ENCODE measurements around the gene TFF3.

The TFF3 gene

DNA sequence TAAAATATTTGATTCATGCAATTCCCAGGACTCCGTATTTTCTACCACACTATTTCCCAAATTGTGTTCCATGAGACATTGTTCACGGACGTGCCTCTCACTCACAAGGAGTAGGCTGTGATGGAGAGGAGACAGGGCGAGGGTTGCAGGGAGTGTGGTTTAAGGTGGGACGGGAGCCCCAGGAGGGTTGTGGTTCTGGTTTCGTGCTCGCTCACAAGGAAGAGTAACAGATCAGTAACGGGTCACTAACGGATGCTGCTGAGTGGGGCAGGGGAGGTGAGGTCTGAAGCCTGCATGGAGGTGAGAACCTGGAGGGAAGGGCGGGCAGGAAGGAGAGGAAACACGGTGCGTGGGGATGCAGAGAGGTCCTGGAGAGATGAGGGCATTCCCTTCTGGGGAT is 28.8 kb downstream of the TFF3 start:
- no peak for DNase-seq

DNA sequence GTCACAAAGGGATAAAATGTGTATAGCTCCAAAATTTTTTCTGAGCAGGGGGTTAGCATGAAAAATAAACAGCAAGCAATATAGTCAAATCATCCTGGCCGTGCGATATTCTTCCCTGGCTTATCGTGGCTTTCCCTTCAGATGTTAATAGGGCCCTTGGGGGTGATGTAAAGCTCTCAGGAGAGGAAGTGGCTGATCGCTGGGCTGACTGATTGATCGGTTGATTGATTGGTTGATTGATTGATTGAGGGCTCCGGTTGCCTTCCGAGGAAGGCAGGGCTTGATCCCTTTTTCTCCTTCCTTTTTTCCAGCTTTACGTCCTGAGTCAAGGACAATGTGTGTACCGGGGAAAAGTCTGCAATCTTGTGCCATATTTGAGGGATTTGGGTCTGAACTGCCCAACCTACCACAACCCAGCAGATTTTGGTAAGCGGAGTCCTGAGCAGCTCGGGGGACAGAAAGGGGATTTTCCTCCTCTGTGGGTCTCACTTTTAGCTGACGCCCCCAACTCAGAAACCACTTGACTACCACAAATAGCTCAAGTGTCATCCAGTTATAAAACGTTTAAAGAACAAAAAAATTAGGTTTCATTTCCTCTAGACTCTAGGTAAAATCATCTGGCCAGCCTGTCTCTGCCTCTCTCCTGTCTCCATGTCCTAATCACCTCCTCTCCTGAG is 29.5 kb downstream of the TFF3 start:
- no peak for DNase-seq

DNA sequence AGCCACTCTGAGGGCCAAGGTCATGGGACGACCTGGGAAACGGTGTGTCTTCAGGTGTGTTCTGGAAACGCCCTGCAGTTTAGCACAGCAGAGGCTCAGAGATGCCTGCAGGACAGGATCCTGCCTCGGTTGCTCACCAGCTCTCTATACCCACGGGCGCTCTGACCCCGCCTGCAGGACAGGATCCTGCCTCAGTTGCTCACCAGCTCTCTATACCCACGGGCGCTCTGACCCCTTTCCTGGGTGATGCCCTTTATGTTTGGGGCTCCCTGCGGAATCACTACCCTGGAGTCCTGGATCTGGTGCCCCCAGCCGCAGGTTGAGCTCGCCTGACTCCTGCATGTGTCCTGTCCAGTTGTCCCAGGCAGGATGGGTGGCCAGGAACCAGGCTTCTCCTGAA is 32.5 kb downstream of the TFF3 start:
- no peak for DNase-seq

DNA sequence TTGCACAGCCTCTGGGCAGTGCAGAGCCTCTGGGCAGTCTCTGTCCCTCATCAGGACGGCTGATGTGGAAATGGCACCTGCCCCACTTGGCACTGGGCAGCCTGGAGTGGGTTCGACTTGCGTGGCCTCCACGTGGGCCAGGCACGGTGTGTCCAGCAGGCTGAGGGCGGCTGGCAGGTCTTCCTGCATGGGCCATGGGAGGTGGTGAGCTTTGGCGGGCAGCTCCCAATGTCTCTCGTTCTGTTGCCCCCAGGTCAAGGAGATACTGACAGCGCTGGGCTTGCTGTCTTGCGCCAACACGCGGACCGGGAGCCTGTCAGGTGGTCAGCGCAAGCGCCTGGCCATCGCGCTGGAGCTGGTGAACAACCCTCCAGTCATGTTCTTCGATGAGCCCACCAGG is 33.2 kb downstream of the TFF3 start:
- DNase-seq = no peak

DNA sequence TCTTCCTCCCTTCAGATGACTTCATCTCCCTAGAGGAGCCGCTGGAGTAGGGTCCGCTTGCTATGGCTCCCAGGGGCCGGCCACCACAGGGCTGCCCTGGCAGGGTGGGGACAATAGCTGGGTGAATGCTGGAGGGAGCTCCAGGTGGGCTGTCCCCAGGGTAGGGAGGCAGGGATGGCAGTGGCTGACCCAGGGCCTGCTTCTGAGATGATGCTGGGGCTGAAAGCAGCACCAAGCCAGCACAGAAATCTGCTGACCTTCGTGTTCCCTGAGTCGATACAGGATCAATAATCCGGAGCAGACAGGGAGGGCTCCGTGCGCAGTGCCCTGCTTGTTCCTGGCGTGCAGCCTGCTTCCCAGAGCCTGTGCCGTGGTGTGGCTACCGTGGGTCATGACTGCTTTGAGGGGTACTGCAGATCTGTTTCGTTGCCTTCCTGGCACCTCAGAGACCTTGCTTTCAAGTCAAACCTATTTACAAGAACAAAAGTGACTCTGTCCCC is 34.0 kb downstream of the TFF3 start:
- DNase-seq = no peak

DNA sequence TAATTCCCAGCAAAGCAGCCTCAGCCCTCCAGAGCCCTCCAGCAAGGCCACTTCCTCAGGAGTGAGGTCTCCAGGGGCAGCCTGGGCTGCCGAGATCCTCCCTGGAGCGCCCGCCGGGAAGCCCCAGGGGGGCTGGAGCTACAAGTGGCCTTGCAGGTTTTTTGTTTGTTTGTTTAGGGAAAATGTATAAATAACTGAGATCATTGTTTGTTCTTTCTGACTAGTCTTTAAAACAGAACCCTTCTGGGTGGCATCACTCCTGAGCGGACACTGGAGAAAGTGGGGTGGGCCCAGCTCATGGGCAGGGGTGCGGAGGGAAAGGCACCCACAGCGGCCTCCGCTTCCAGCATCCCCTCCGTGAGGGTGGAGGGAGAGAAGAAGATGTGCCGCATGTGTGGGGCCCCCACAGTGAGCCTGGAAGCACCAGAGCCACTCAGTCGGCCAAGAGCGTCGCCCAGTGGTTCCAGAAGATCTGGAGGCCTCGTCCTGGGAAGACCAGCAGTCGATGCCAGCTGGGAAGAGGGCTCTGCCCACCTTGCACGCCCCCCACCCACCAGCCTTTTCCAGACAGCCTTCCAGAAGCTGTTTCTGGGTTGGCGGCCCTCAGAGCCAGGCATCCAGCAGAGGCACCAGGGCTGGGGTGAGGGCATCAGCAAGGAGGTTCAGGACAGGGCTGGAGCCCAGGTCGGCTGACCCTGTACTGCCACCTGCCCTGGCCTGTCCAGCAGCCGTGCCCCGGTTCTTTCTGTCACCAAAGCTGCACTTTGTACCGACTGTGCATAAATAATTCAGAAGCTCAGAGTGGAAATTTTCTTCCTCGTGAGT is 34.6 kb downstream of the TFF3 start:
- no peak for DNase-seq

DNA sequence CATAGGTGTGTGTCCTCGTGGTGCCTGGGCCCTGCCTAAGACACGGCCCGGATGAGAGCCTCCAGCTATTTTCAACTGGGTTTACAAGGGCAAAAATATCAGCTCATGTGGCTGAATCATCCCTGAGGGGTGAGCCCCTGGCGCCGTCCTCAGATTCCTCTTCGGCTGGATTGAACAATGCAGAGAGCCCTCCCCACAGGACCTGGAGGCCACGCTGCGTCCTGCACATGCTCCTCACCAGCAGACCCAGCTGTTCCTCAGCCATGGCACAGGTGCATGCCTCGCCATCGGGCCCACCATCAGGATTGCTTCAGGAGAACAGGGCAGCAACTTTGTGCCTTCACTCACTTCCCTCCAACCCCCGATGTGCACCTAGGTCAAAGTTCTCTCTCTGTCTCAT is 35.3 kb downstream of the TFF3 start:
- DNase-seq = no peak

DNA sequence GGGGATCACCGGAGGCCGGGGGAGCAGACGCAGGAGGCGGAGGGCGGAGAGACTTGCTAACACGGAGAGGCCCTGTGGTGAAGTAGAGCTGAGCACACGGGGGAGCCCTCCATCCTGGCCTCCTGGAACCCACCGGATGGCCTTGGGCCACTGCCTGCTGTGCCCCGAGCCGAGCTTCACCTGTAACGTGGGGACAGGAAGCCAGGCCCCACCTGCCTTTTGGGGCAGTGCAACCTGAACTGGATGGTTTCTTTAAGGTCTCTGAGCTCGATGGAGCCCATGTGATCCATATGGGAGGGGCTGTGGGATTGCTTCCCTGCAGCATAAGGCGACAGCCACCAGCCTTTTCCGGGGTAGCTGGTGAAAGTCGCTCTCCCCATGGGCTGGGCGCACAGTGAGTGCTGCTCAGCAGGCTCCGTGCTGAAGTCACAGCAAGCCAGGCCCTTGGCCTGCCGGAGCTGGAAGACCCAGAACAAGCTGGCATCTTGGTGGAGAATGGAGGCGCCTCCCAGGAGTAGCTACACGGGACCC is 35.8 kb downstream of the TFF3 start:
- DNase-seq = no peak

DNA sequence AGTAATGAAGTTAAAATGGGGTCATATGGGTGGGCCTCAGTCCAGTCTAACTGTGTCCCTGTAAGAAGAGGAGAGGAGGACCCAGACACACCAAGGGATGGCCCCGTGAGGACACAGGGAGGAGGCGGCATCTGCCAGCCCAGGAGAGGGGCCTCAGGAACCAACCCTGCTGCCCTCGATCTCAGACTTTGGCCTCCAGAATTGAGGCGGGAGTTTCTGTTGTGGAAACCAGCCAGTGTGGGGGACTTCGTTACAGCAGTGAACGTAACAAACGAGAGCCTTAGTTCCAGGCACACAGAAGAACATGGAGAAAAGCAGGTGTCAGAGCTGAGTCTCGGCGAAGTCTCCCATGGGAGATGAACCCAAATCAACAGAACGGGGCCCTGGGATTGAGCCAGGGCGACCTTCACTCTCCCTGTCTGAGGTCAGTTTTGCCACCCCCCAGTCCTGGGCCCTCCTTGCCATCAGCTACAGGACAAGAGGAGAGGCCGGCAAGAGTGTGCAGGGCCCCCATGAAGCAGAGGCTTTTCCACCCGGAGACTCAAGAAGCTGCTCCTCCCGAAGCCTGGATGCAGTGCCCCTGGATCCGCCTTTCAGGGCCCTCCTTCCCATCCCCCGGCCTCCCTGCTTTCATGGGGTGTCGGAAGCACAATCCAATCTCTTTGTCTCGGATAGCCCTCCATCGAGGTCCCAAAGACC is 36.6 kb downstream of the TFF3 start:
- DNase-seq = no peak

DNA sequence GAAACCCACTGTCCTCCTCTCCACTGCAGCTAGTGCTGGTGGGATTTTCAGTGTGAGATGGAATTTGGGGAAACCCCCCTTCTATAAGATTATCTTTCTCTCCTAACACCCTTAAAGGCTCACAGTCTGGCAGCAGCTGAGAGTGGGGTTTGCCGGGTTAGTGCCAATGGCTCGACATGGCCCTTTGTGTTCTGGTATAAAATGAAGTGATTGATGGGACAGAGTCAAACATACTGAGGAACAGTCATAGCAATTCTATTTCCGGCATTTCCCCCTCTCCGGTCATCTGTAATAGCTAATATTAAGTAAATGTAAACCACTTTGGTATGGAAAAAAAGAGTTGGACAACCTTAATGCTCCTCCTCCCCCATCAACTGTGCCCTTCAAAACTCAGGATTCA is 37.6 kb downstream of the TFF3 start:
- DNase-seq = no peak

DNA sequence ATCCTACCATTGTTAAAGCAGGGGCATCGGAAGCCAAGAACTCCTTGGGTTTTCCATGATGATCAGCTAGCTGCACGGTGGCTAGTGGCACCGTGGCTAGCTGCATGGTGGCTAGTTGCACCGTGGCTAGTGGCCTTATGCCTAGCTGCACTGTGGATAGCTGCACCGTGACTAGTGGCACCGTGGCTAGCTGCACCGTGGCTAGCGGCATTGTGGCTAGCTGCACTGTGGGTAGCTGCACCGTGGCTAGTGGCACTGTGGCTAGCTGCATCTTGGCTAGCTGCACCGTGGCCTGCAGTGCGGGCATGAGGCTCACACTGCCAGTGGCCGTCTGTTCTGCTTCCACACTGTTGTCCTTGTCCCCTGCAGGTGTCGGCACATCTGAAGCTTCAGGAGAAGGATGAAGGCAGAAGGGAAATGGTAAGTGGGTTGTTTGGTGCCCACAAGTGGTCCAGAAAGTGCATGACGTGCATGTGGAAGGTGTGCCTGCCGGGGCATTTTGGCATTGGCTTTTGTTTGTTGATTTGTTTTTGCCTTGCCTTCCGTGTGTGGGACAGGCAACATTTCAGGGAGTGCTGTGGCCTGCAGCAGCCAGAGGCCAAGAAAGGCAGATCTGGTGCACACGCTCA is 38.6 kb downstream of the TFF3 start:
- DNase-seq = no peak

DNA sequence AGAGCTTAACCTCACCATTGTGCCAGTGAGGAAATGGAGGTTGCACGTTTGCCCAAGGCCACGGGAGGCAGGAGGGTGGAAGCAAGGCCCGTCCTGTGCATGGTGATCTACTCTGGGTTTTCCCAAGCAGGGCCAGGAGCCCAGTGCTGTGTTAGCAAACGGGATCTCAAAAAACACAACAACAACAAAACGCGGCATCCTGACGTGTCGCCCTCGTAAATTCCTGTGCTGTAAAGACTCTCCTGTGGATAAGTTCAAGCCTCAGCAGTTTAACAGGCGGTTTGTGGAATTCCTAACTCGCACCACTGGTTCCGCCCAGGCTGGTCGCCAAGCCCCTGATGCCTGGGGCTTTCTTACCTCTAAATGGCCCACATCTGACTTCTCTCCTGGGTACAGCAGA is 39.1 kb downstream of the TFF3 start:
- DNase-seq = no peak

DNA sequence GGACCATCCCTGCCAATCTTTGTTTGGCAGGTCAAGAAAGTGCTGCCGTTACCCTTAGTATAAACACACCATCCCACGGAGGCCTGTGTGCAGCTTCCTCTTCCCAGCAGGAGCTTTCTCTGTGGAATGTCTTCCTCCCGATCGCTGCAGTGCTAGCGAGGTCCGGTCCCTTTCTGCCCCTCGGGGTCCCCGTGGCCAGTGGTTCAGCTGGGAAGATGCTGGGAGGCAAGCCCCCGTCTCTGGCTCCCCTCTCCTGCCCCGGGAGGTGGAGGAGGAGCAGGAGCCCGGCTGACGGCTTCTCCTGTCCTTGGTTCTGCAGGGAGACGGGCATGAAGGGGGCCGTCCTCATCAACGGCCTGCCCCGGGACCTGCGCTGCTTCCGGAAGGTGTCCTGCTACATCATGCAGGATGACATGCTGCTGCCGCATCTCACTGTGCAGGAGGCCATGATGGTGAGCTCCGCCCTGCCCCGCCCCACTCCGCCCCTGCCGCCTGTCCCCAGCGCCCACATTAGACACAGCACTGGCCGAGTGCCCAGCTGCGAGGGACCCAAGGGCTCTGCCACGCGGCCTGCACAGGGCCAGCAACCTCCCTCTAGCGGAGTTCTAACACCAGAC is 42.1 kb downstream of the TFF3 start:
- no peak for DNase-seq

DNA sequence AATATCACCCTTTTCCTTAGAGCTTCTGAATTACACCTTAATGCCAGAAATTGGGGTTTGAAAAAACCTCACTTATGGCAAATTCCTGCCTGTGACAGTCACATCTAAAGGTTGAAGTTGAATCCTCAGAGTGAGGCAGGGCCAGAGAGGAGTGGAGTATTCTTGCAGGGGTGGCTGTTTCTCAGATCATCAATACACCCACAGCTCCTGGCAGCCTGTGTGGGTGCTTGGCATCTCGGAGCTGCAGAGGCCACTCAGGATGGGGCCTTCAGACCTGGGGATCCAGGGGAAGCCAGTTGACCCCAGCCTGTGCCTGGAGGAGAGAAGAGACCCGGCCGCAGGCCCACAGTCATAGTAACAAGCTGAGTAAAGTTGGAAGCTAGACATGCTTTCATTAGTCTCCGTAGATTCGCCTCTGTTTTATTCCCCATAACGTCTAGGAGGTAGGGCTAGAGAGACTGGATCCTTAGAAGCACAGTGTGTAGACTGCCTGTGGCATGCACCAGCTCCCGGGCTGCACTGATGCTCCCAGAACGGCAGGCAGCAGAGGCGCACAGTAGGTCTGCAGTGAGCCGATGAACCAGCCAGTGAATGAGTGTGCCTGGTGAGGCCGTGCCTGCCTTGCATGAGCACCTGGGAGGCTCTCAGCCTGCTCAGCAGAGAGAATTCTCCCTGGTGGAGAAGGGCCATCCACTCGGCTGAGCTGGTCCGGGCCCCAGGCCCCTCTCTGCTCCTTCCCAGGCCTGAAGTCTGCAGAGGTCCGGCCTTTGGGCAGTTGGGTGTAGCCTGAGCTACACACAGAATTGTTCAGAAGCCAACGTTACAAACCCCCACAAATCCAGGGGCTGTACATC is 42.9 kb downstream of the TFF3 start:
- DNase-seq = no peak

DNA sequence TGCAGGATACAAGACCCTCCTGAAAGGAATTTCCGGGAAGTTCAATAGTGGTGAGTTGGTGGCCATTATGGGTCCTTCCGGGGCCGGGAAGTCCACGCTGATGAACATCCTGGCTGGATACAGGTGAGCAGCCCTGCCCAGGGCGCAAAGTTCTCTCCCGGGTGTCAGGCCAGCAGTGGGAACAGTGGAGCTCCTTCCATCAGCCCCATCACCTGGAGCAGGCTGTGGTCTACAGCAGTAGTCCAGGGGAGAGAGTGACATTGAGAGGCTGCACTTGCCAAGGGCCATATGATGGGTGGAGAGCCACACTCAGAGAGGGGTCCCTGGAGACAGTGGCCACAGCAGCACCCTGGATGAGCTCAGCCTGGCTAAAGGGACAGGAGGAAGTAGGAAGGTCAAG is 44.1 kb downstream of the TFF3 start:
- DNase-seq = no peak

DNA sequence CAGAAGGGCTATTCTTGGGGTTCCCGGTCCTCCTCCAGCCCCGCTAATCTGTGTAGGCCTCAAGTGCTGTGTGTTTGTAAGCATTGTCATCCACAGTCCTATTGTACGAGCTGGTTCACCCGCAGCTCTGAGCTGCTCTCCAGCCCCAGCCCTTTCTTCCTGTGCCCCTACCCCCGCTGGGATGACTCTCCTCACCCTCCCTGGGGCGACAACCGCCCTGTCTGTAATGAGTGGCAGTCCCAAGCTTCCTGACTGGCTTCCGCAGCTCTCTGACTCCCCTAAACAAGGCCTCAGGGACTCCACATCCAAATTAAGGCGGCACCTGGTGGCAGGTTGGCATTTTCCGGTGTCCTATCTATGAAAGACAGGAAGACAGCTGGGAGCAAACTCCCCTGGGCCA is 45.8 kb downstream of the TFF3 start:
- peak; percentile 72 for DNase-seq

DNA sequence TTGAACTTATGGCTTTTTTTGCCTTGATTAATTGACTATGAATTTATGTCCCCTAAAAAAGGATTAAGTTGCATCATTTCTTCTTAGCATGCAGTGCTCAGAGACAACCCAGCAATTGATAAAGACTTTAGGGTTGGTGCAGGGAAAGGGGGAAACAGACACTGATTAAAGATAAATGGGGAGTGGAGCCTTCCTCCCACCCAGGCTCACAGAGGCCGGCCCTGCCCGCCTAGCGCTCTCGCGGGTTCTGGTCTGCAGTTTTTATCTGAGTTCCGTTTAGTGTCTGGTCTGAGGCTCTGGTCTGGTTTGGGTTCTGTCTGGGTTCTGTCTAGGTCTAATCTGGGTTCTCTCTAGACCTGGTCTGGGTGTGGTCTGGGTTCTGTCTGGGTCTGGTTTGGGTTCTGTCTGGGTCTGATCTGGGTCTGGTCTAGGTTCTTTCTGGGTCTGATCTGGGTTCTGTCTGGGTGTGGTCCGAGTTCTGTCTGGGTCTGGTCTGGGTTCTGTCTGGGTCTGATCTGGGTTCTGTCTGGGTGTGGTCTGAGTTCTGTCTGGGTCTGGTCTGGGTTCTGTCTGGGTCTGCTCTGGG is 48.1 kb downstream of the TFF3 start:
- no peak for DNase-seq

DNA sequence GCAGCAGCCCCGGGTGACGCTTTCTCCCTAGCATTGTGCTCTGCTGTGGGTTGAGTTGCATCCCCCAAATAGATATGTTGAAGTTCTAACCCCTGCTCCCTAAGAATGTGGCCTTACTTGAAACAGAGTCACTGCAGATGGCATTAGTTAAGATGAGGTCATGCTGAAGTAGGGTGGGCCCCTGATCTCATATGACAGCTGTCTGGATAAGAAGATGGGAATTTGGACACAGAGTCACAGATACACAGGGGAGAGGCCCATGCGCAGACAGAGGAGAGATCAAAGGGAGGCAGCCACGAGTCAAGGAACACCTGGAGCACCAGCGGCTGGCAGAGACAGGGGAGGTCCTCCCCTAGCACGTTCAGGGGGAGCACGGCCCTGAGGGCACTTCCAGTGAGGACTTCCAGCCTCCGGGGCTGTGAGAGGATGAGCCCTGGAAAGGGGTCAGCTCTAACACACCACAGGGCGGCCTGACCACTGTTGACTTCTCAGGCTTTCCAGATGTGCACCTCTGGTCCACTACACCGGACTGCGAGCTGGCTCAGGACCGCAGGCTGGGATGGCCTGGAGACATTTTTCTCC is 49.9 kb downstream of the TFF3 start:
- DNase-seq = no peak

DNA sequence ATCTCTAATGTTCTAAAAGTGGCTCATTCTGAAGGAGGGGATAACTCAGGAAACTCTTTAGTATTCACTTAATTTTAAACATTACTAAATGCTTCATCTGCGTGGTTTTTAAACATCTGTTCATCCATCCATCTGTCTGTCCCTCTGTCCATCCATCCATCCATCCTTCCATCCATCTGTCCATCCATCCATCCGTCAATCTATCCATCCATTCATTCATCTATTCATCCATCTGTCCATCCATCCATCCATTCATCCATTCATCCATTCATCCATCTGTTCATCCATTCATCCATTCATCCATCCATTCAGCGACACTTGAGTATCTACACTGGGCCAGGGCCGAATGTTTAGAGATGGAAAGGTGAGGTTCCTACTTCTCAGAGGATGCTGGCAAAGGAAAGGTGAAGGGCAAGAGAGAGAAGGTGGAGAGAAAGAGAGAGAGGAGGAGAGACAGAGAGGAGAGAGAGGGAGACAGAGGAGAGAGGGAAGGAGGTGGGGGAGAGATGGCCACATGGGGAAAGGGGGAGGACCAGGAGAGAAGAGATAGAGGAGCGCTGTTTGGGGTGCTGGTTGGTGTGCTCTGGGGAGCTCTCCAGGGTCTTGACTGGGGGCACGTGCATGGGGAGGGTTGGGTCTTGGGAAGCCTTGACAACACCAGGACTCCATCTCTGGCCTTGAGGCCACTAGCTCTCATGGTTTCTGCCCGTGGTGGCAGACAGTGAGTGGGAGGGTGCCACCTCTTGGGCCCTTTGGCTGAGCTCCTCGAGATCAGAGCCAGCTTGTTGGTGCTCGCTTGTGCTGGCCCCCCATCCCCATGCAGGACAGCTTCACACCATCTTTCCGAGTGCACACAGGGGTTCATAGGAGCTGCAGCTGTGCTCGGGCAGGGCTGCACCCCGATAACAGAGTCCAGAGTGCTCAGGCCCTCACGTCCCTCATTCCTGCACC is 50.7 kb downstream of the TFF3 start:
- no peak for DNase-seq
